Common myeloid progenitor, CD34-positive (primary cell): ENCODE data around the gene HMGXB4. TPM values are rescaled to one million over a fixed set of nuclear protein-coding genes. Genes with fewer than 3 reads are reported as not detected.

Source experiments
- CTCF ChIA-PET: fragments of 350-600 bp; sonication (Branson Sonifier 250); formaldehyde crosslinking; loops from one replicate; lab custom pipeline; 2021; ENCODE audit warnings: antibody characterized with exemption; lab: Charles Lee
- POLR2A ChIA-PET: fragments of 350-600 bp; sonication (Branson Sonifier 250); formaldehyde crosslinking; loops from one replicate; lab custom pipeline; 2021; ENCODE audit warnings: antibody characterized with exemption; lab: Charles Lee
- DNase-seq, 3 donors: peaks; one replicate each; pipeline versions ENCODE4 v3.0.0 to v3.0.0-alpha.2; 2013
- H3K27ac ChIP-seq, 2 experiments: 1 replicate in 1 of 2; 2 replicates in 1 of 2; pipeline ENCODE4 v1.7.0; 2013; ENCODE audit warnings: inconsistent platforms in 2 of 2, low read length in 2 of 2, mild to moderate bottlenecking in 2 of 2, low read depth in 1 of 2, moderate library complexity in 1 of 2; ENCODE audit not compliant: severe bottlenecking in 2 of 2, insufficient read depth in 1 of 2, poor library complexity in 1 of 2
- H3K27me3 ChIP-seq, 5 experiments: replicated peaks in 2 of 5; 1 replicate in 3 of 5; 2 replicates in 2 of 5; pipeline versions ENCODE4 v1.6.1 to v1.7.0; 2013; ENCODE audit warnings: low read length in 4 of 5, mild to moderate bottlenecking in 2 of 5, moderate library complexity in 2 of 5, inconsistent platforms in 1 of 5; ENCODE audit not compliant: insufficient read depth in 5 of 5, control insufficient read depth in 4 of 5
- H3K36me3 ChIP-seq, 4 experiments: 1 replicate in 2 of 4; 2 replicates in 2 of 4; pipeline versions ENCODE4 v1.6.1 to v1.7.0; 2013; ENCODE audit warnings: low read length in 3 of 4, control low read depth in 1 of 4, mild to moderate bottlenecking in 1 of 4; ENCODE audit not compliant: control insufficient read depth in 4 of 4, insufficient read depth in 4 of 4
- H3K4me1 ChIP-seq, 4 experiments: 1 replicate in 3 of 4; 2 replicates in 1 of 4; pipeline versions ENCODE4 v1.6.1 to v1.7.1; 2013; ENCODE audit warnings: low read length in 3 of 4, mild to moderate bottlenecking in 3 of 4, control low read depth in 1 of 4, inconsistent platforms in 1 of 4, moderate library complexity in 1 of 4; ENCODE audit not compliant: control insufficient read depth in 4 of 4, insufficient read depth in 4 of 4; ENCODE audit errors: control extremely low read depth in 1 of 4
- H3K4me3 ChIP-seq, 7 experiments: 1 replicate in 4 of 7; 2 replicates in 3 of 7; pipeline versions ENCODE4 v1.5.1 to v1.7.0; 2013; ENCODE audit warnings: mild to moderate bottlenecking in 7 of 7, low read length in 6 of 7, moderate library complexity in 6 of 7, inconsistent platforms in 2 of 7, low read depth in 2 of 7, control low read depth in 1 of 7; ENCODE audit not compliant: insufficient read depth in 4 of 7, control insufficient read depth in 1 of 7; ENCODE audit errors: extremely low read depth in 1 of 7
- H3K9me3 ChIP-seq, 5 experiments: 1 replicate in 4 of 5; 2 replicates in 1 of 5; pipeline versions ENCODE4 v1.6.1 to v1.7.1; 2013; ENCODE audit warnings: low read length in 4 of 5, mild to moderate bottlenecking in 2 of 5, inconsistent platforms in 1 of 5, low read depth in 1 of 5, moderate library complexity in 1 of 5; ENCODE audit not compliant: control insufficient read depth in 4 of 5, insufficient read depth in 2 of 5; ENCODE audit errors: control extremely low read depth in 1 of 5
- WGBS: methylation state at CpG from one replicate; pipeline ENCODE4 v1.1.5; 2013; ENCODE audit not compliant: insufficient coverage; 5-methylcytosine and 5-hydroxymethylcytosine counted together
- polyA plus RNA-seq: library from polyadenylated mRNA; unstranded; fragments of 120-200 nt; gene quantifications from one replicate; pipeline ENCODE4 v1.2.1, GENCODE V29; 2013

HMGXB4 gene, protein sequence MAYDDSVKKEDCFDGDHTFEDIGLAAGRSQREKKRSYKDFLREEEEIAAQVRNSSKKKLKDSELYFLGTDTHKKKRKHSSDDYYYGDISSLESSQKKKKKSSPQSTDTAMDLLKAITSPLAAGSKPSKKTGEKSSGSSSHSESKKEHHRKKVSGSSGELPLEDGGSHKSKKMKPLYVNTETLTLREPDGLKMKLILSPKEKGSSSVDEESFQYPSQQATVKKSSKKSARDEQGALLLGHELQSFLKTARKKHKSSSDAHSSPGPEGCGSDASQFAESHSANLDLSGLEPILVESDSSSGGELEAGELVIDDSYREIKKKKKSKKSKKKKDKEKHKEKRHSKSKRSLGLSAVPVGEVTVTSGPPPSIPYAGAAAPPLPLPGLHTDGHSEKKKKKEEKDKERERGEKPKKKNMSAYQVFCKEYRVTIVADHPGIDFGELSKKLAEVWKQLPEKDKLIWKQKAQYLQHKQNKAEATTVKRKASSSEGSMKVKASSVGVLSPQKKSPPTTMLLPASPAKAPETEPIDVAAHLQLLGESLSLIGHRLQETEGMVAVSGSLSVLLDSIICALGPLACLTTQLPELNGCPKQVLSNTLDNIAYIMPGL
- 11.1 TPM for polyA plus RNA-seq

DNA sequence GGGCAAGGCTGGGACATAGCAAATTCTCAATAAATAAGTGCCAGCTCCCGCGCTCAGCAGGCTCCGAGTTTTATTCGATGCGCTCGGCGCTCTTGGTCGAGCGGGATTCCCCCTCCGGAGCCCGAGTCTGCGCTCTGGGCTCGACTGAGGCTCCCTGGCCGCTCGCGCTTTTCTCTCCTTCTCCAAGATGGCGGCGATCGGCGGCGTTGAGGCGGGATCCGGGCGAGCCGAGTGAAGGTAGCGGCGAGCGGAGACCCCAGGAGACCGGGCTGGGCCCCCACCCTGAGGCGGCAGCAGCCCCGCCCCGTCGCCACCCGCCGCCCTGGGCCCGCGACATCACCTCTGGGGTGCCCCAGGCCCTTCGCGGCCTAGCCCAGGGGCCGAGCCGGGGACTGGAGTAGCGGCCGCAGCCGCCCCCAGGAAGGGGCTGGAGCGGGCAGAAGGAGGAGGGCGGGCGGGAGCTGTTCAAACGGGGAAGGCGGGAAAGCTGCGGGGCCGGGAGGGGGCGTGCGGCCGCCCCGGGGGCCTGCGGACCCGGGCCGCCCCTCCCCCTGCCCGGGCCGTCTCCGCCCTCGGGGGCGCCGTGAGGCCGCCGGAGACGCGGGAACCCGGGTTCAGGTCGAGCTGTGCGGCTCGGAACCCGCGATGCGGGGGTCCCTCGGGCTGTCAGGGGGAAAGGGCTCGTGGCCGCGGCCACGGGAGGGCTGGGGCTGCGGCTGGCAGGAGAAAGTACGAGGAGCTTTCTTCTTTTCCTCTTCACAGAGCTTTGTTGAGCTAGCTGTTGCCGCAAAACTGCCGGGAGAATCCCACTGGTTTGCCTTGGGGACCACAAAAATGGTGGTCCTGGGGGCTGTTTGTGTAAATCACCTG, at the start of gene HMGXB4:
Gene HMGXB4, plus strand, starts transcription at position 173 of the 870 bp plus-strand sequence. CDS start 4,898 bp downstream, outside the sequence.
- ChIA-PET CTCF (interaction anchor here (0.7 to 1.0 kb wide), 3 partner anchors 14 to 17 kb away, joined by 3 read pairs; no protein-coding TSS in a partner anchor), POLR2A (interaction anchor here (0.5 to 0.8 kb wide), 3 partner anchors 13 to 43 kb away, joined by 3 to 5 read pairs (median 3); no protein-coding TSS in a partner anchor)
- Histone ChIP-seq H3K36me3 (peaks cover 2 to 16% (median 6%) of the 10 kb centered on the region in 4 experiments), H3K27ac (peak within 1 kb of the TSS; percentile 85 to 94), H3K27me3 (no peaks in the 10 kb centered on the region), H3K4me1 (peaks cover 3 to 25% (median 13%) of the 10 kb centered on the region in 4 experiments), H3K9me3 (no peaks in the 10 kb centered on the region), H3K4me3 (peak within 1 kb of the TSS; percentile 57 to 95 (median 84))
- 0% methylated on average over 72 of the region's 84 CpGs for WGBS
- DNase-seq, result peak; percentile 89 to 94 (median 94)

DNA sequence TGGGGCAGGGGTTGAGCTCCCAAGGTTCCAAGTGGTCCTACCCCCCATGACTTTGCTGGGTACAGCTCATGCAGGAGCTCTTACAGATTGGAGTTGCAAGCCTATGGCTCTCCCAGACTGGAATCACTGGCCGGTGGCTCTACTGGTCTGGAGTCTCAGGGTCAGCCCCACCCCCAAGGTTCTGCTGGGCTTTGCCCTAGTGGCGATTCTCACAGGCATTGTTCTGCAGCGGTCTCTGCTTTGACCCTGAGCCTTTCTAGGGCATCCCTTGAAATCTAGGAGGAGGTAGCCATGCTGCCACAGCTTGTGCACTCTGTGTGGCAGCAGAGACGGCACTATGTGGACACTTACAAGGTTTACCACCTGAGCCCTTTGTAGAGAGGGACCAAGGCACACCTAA, 49.3 kb upstream of the HMGXB4 start:
- CTCF ChIA-PET, result interaction anchor here (1.3 kb wide), 1 partner anchor 23 kb away, joined by 3 read pairs; no protein-coding TSS in a partner anchor
- no peak for DNase-seq
- peaks cover 0 to 15% (median 4%) of the 10 kb centered on the region in 5 experiments for H3K27me3 ChIP-seq
- no peaks in the 10 kb centered on the region for H3K36me3 ChIP-seq
- no peak overlapping the region for H3K27ac ChIP-seq
- no peak overlapping the region for H3K4me3 ChIP-seq
- POLR2A ChIA-PET, result no interaction called here
- no peaks in the 10 kb centered on the region for H3K4me1 ChIP-seq
- 72% methylated on average over 3 of the region's 4 CpGs for WGBS
- H3K9me3 ChIP-seq, result no peaks in the 10 kb centered on the region

DNA sequence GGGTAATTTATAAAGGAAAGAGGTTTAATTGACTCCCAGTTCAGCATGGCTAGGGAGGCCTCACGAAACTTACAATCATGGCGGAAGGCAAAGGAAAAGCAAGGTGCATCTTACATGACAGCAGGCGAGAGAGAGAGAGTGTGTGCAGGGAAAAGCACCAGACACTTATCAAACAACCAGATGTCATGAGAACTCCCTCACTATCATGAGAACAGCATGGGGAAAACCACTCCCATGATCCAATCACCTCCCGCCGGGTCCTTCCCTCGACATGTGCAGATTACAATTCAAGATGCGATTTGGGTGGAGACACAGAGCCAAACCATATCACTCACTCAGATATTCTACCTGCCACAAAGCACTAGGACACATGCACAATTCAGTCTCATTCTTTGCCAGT, 48.1 kb upstream of the HMGXB4 start:
- no peaks in the 10 kb centered on the region for H3K4me1 ChIP-seq
- DNase-seq, result no peak
- ChIA-PET POLR2A (no interaction called here), CTCF (no interaction called here)
- H3K27me3 ChIP-seq, result peaks cover 0 to 15% (median 4%) of the 10 kb centered on the region in 5 experiments
- peaks cover 0 to 3% (median 0%) of the 10 kb centered on the region in 5 experiments for H3K9me3 ChIP-seq
- no peaks in the 10 kb centered on the region for H3K36me3 ChIP-seq
- no peak overlapping the region for H3K27ac ChIP-seq
- whole genome bisulfite sequencing, result 95% methylated on average over 7 of the region's 7 CpGs
- H3K4me3 ChIP-seq, result no peak overlapping the region

DNA sequence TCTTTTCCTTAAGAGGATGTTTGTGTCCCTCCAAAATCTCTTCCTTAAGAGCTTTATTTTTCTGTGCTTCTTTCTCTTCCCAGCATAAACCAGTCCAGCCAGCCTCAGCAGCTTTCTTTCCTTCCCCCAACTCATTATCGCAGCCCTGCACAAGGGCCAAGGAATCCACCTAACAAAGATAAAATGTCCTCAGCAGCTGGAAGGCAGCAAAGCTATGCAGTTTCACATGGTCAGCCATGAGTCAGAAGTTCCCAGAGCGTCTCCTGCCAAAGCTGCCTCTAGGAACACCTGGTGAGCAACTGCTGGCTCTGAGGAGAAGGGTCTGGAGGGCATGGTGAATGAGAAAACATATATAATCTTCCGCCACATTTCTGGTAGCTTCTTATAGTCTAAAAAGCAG, 45.3 kb upstream of the HMGXB4 start:
- H3K27me3 ChIP-seq, result peaks cover 0 to 15% (median 2%) of the 10 kb centered on the region in 5 experiments
- H3K4me3 ChIP-seq, result no peak overlapping the region
- 75% methylated on average over 1 of the region's 3 CpGs for WGBS
- H3K36me3 ChIP-seq, result no peaks in the 10 kb centered on the region
- no peak overlapping the region for H3K27ac ChIP-seq
- ChIA-PET CTCF (no interaction called here), POLR2A (no interaction called here)
- H3K9me3 ChIP-seq, result peaks cover 0 to 4% (median 0%) of the 10 kb centered on the region in 5 experiments
- no peaks in the 10 kb centered on the region for H3K4me1 ChIP-seq
- DNase-seq, result no peak

DNA sequence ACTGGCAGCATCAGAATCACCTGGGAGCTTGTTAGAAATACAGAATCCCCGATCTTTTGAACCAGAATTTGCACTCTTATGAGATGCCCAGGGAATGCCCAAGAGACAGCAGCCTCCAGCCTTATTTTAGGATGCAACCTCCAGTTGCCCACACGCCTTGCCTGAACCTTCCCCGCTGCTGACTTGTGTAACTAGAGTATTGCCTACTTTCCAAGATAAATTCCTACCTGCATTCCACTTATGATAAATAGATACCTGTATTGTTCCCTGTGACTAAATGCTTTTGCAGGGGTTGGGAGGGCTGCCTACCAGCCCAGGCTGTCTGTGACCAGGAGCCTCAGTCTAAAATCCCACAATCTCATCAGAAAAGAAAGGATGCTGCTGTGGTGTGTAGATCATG, 44.3 kb upstream of the HMGXB4 start:
- Histone ChIP-seq H3K27me3 (peaks cover 0 to 15% (median 2%) of the 10 kb centered on the region in 5 experiments), H3K27ac (no peak overlapping the region), H3K4me3 (no peak overlapping the region), H3K36me3 (no peaks in the 10 kb centered on the region), H3K4me1 (no peaks in the 10 kb centered on the region), H3K9me3 (peaks cover 0 to 4% (median under 1%) of the 10 kb centered on the region in 5 experiments)
- CTCF ChIA-PET, result no interaction called here
- WGBS, result 91% methylated on average over 1 of the region's 3 CpGs
- POLR2A ChIA-PET, result no interaction called here
- no peak for DNase-seq

DNA sequence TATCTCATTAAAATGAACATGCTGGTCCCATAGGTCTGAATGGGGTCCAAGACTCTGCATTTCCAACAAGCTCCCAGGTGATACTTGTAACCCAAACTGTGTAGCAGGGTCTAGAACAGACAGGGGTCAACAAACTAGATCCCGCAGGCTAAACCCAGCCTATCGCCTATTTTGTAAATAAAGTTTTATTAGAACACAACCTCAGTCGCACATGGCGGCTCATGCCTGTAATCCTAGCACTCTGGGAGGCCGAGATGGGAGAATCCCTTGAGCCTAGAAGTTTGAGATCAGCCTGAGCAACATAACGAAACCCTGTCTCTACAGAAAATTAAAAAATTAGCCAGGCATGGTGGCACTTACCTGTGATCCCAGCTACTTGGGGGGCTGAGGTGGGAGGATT, 42.3 kb upstream of the HMGXB4 start:
- Histone ChIP-seq H3K36me3 (no peaks in the 10 kb centered on the region), H3K27me3 (peaks cover 0 to 12% (median 4%) of the 10 kb centered on the region in 5 experiments), H3K4me3 (no peak overlapping the region), H3K9me3 (peaks cover 0 to 6% (median 3%) of the 10 kb centered on the region in 5 experiments), H3K4me1 (no peaks in the 10 kb centered on the region), H3K27ac (no peak overlapping the region)
- WGBS, result 98% methylated on average over 5 of the region's 6 CpGs
- ChIA-PET POLR2A (no interaction called here), CTCF (no interaction called here)
- DNase-seq, result no peak
